HEK293T (cell line): Measurements from ENCODE around the gene PACRG.

Source experiments
- ARNT ChIP-seq: fragments of 450-650 bp; IDR thresholded peaks from 2 replicates; pipeline ENCODE4 v1.6.1; 2017; ENCODE audit warnings: mild to moderate bottlenecking
- BHLHE40 ChIP-seq: fragments of 450-650 bp; IDR thresholded peaks from 2 replicates; pipeline ENCODE4 v1.6.1; 2016; ENCODE audit warnings: mild to moderate bottlenecking, moderate library complexity, borderline replicate concordance
- ELF4 ChIP-seq: fragments of 450-650 bp; IDR thresholded peaks from 2 replicates; pipeline ENCODE4 v1.6.1; 2017; ENCODE audit warnings: antibody characterized with exemption
- FOXA1 ChIP-seq: fragments of 450-650 bp; IDR thresholded peaks from 2 replicates; pipeline ENCODE4 v1.6.1; 2016; ENCODE audit warnings: mild to moderate bottlenecking
- FOXK2 ChIP-seq: fragments of 450-650 bp; IDR thresholded peaks from 2 replicates; pipeline ENCODE4 v1.6.1; 2016; ENCODE audit warnings: mild to moderate bottlenecking
- FOXM1 ChIP-seq: fragments of 450-650 bp; IDR thresholded peaks from 2 replicates; pipeline ENCODE4 v1.6.1; 2017; ENCODE audit warnings: mild to moderate bottlenecking, borderline replicate concordance
- SP1 ChIP-seq: fragments of 450-650 bp; IDR thresholded peaks from 2 replicates; pipeline ENCODE4 v1.6.1; 2017
- TARDBP ChIP-seq: fragments of 450-650 bp; IDR thresholded peaks from 2 replicates; pipeline ENCODE4 v1.6.1; 2016

DNA sequence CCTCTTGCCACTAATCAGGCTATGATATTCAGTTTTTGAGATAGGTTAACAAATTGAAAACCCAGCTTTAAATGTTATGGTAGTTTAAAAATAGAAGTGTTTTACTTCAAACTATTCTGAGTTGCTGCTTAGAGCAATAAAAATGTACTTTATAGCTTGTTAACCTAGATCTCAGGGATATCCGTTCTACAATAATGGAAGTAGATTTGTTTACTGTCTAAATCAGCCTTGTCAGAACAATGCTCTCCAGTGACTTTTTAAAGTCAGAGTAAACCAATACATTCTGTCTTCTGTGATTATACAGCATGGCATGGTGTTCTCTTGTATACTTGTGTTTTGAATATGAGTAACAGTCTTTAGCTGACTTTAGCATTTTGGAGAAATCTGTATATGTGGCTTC, 161.5 kb downstream of the PACRG start:
- TF ChIP-seq FOXK2 (no peak), SP1 (no peak), TARDBP (no peak), ELF4 (no peak), FOXA1 (no peak), BHLHE40 (no peak), ARNT (no peak), FOXM1 (no peak)
